ENCODE data around the gene GDA. TPM values are rescaled to one million over a fixed set of nuclear protein-coding genes. Genes with fewer than 3 reads are reported as not detected.

Gene GDA
- total RNA-seq, 1 experiment from 2014 or later: 5.0 TPM

- TF ChIP-seq REST (IDR thresholded peaks at IDR 0.05; ENCODE audit: insufficient read depth in 1 of 2, low read depth in 2 of 2, low read length in 1 of 2) (no peak), CTCF (IDR thresholded peaks at IDR 0.05) (no peak), POLR2AphosphoS5 (IDR thresholded peaks at IDR 0.05; ENCODE audit: low read depth, low read length) (no peak), SIN3A (IDR thresholded peaks at IDR 0.05; ENCODE audit: borderline replicate concordance, insufficient read depth, low read depth, low read length) (no peak), TCF7L2 (IDR thresholded peaks at IDR 0.05; ENCODE audit: low read depth, low read length) (no peak)
- intact Hi-C loops (cut with micrococcal nuclease; ENCODE audit: unreplicated experiment) (no loop called here), in situ Hi-C loops (cut with HindIII; ENCODE audit: low pct_unique_long_range_greater_than_20kb, low sequenced_read_pairs) (no loop called here)
- Histone ChIP-seq H3K9me3 (ENCODE audit: control insufficient read depth, insufficient read depth, low read depth, low read length) (no peaks in the 10 kb centered on the region), H3K36me3 (ENCODE audit: control insufficient read depth, insufficient read depth, low read length) (no peaks in the 10 kb centered on the region), H3K4me1 (ENCODE audit: control insufficient read depth, insufficient read depth, low read length) (no peaks in the 10 kb centered on the region), H3K27ac (ENCODE audit: low read length) (no peak overlapping the region), H3K27me3 (ENCODE audit: control insufficient read depth, insufficient read depth, low read length) (no peaks in the 10 kb centered on the region), H3K4me3 (ENCODE audit: low read depth in 2 of 2, low read length in 2 of 2) (no peak overlapping the region)
- BruUV-seq (replicated peaks): no TSS peak
- ChIA-PET POLR2A (no interaction called here), CTCF (no interaction called here)
- ATAC-seq (no peak), DNase-seq (ENCODE audit: low read depth, low spot score) (no peak)
Observed at GRCh38 chr9:72187121-72187695, 38.0 kb downstream of the GDA start.

GRCh38 chr9:72188232-72188631, 39.0 kb downstream of the GDA start:
- intact Hi-C loops (cut with micrococcal nuclease; ENCODE audit: unreplicated experiment) (no loop called here), in situ Hi-C loops (cut with HindIII; ENCODE audit: low pct_unique_long_range_greater_than_20kb, low sequenced_read_pairs) (no loop called here)
- TF ChIP-seq TCF7L2 (IDR thresholded peaks at IDR 0.05; ENCODE audit: low read depth, low read length) (no peak), CTCF (IDR thresholded peaks at IDR 0.05) (no peak), POLR2AphosphoS5 (IDR thresholded peaks at IDR 0.05; ENCODE audit: low read depth, low read length) (no peak), SIN3A (IDR thresholded peaks at IDR 0.05; ENCODE audit: borderline replicate concordance, insufficient read depth, low read depth, low read length) (no peak), REST (IDR thresholded peaks at IDR 0.05; ENCODE audit: insufficient read depth in 1 of 2, low read depth in 2 of 2, low read length in 1 of 2) (no peak)
- ChIA-PET CTCF (no interaction called here), POLR2A (no interaction called here)
- BruUV-seq (replicated peaks): no TSS peak
- H3K27me3 ChIP-seq (ENCODE audit: control insufficient read depth, insufficient read depth, low read length): no peaks in the 10 kb centered on the region
- H3K36me3 ChIP-seq (ENCODE audit: control insufficient read depth, insufficient read depth, low read length): no peaks in the 10 kb centered on the region
- H3K4me1 ChIP-seq (ENCODE audit: control insufficient read depth, insufficient read depth, low read length): no peaks in the 10 kb centered on the region
- no peaks in the 10 kb centered on the region for H3K9me3 ChIP-seq (ENCODE audit: control insufficient read depth, insufficient read depth, low read depth, low read length)
- H3K27ac ChIP-seq (ENCODE audit: low read length): no peak overlapping the region
- no peak for ATAC-seq
- no peak overlapping the region for H3K4me3 ChIP-seq (ENCODE audit: low read depth in 2 of 2, low read length in 2 of 2)
- DNase-seq (ENCODE audit: low read depth, low spot score): no peak
